EL (cell line): ENCODE results near the gene PELI3.
A peak's percentile ranks its signal among the peaks of the same experiment; 100 is the strongest.

Source experiments
- DNase-seq: peaks from one replicate; pipeline ENCODE4 v3.0.0-alpha.2; 2016

PELI3 gene

DNA sequence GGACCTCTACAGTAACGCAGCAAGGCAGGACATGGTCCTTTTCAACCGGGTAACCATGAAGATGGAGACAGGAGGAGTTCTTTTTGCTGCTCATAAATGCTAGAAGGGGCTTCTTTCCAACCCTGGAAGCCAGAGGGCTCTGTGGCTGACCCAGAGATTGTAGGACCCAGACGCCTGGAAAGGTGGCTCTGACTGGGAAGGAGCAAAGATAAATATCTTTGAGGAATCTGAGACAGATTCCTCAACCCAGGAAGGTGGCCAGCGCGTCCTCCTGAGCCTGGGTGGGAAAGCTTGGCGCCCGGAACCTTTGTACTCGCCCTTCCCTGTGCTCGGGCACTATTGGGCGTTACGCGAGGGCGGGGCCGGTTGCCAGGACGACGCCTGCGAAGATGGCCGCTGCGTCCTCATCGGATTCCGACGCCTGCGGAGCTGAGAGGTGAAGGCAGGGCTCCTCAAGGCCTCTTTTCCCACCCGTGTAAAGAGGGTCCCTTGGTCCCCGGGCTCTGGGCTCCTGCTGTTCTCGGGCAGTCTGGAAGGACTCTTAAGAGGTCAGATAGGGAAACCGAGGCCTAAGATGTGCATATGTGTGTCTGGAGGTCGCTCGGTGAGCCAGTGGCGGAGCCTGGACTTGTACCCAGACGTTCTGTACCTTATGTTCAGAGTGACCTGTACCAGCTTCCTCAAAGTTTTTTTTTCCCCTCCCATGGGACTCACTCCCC is 43.7 kb downstream of the PELI3 start, which contains the start of gene BBS1:
Gene BBS1, plus strand, starts transcription at position 365 of the 719 bp plus-strand sequence. Its CDS starts 25 bp downstream, at position 390.
- peak; percentile 81 for DNase-seq

DNA sequence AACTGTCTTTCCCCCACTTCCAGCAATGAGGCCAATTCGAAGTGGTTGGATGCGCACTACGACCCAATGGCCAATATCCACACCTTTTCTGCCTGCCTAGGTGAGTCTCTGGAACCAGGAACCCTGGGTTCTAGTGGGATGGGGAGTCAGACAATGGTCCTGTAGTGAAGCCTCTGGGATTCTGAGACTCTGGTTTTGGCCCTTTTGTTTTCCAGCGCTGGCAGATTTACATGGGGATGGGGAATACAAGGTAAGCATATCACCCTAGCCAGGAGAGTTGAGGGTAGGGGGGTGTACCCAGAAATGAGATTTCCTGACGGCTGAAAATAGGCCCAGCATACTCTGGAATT is 44.3 kb downstream of the PELI3 start:
- DNase-seq: no peak

DNA sequence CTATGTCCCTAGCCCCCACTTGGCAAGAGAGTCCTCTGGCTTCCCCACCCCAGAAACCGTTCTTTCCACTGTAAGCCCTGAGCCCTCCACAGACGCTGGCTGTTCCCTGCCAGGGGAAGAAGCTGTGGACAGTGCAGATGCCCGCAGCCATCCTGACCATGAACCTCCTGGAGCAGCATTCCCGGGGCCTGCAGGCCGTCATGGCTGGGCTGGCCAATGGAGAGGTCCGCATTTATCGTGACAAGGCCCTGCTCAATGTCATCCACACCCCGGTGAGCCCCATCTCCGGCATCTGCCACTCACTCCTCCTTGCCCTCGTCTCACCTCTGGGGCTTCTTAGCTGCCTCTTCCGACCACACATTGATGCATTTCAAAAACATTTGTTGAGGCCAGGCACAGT is 56.9 kb downstream of the PELI3 start:
- DNase-seq: no peak

DNA sequence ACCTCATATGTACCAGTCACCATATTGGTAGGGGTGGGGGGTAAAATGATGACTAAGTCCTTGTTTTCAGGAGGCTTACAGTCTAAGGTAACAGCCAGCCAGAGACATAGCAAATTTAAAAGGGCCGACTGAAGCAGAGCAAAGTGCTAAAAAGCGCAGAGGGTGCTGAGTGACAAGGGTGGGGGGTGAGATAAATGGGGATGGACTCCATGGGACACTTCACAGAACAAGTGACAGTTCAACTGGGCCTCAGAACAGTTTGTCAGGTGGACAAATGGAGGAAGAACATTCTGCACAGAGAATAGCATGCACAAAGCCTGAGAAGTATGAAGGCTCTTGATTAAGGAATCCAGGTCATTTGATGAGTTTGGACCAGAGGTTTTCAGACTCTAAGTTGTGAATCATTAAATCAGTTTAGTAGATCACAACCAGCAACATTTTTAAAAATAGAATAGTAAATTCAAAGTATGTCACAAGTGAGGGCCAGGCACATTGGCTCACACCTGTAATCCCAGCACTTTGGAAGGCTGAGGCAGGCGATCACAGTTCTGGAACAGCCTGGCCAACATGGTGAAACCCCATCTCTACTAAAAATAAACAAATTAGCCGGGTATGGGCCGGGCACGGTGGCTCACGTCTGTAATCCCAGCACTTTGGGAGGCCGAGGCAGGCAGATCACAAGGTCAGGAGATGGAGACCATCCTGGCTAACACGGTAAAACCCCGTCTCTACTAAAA is 57.8 kb downstream of the PELI3 start:
- no peak for DNase-seq
